Fibroblast of skin of left biceps (primary cell): ENCODE measurements around the gene DMPK.

ENCODE experiments used
- DNase-seq, 2 experiments: peaks; one replicate each; pipeline ENCODE4 v3.0.0-alpha.2; 2013; ENCODE audit warnings: low read depth in 2 of 2

The DMPK gene

GRCh38 chr19:45785781-45786532, 3.7 kb upstream of the DMPK start:
- DNase-seq: no peak

GRCh38 chr19:45785097-45785496, 2.8 kb upstream of the DMPK start:
- no peak for DNase-seq

- DNase-seq: no peak
Measured at GRCh38 chr19:45784096-45784495, 1.8 kb upstream of the DMPK start.

- DNase-seq: no peak
Measured at GRCh38 chr19:45782820-45783785, 813 bp upstream of the DMPK start.

- DNase-seq: no peak
Measured at GRCh38 chr19:45781214-45782161, 802 bp downstream of the DMPK start.

- DNase-seq: no peak
Measured at GRCh38 chr19:45780448-45781213, 1.7 kb downstream of the DMPK start.

- DNase-seq: no peak
Measured at GRCh38 chr19:45780146-45780447, 2.2 kb downstream of the DMPK start.

- peak in 1 of 2 experiments; percentile 28 for DNase-seq
Measured at GRCh38 chr19:45779231-45780145, 2.8 kb downstream of the DMPK start.

- no peak for DNase-seq
Measured at GRCh38 chr19:45778010-45778661, 4.2 kb downstream of the DMPK start.

GRCh38 chr19:45777395-45777961, 4.8 kb downstream of the DMPK start:
- DNase-seq: no peak

- DNase-seq: no peak
Measured at GRCh38 chr19:45774765-45775164, 7.5 kb downstream of the DMPK start.

- no peak for DNase-seq
Measured at GRCh38 chr19:45773384-45773783, 8.9 kb downstream of the DMPK start.

- no peak for DNase-seq
Measured at GRCh38 chr19:45772912-45773311, 9.4 kb downstream of the DMPK start.

GRCh38 chr19:45772130-45772840, 10.0 kb downstream of the DMPK start:
- DNase-seq: no peak

- no peak for DNase-seq
Measured at GRCh38 chr19:45771311-45771933, 10.9 kb downstream of the DMPK start.

GRCh38 chr19:45770192-45771101, 11.8 kb downstream of the DMPK start:
- DNase-seq: peak; percentile 92 to 94

- DNase-seq: no peak
Measured at GRCh38 chr19:45769821-45770191, 12.5 kb downstream of the DMPK start.
